Vagina (tissue), 2 donors: ENCODE data around the gene FCRLB. TPM values are rescaled to one million over a fixed set of nuclear protein-coding genes. Genes with fewer than 3 reads are reported as not detected.
A peak's percentile ranks its signal among the peaks of the same experiment; 100 is the strongest.

ENCODE experiments used
- DNase-seq, 2 donors: peaks; one replicate each; pipeline ENCODE4 v3.0.0-alpha.2; 2017; ENCODE audit errors: extremely low spot score in 2 of 2
- H3K27ac ChIP-seq: fragments of 200-600 bp; sonication (generic); one replicate; pipeline ENCODE4 v1.5.1; 2019
- H3K27me3 ChIP-seq: fragments of 200-600 bp; sonication (generic); one replicate; pipeline ENCODE4 v1.5.1; 2019
- H3K36me3 ChIP-seq, 2 donors: fragments of 200-600 bp; sonication (generic); one replicate each; pipeline ENCODE4 v1.5.1; 2017 to 2019
- H3K4me1 ChIP-seq: fragments of 200-600 bp; sonication (generic); one replicate; pipeline ENCODE4 v1.5.1; 2019
- H3K4me3 ChIP-seq, 2 donors: fragments of 200-600 bp; sonication (generic); 1 replicate in 1 of 2; 2 replicates in 1 of 2; pipeline ENCODE4 v1.5.1; 2016 to 2019
- H3K9me3 ChIP-seq: fragments of 200-600 bp; sonication (generic); one replicate; pipeline ENCODE4 v1.5.1; 2019
- POLR2A ChIP-seq, 2 donors: fragments of 450-650 bp; IDR thresholded peaks; one replicate each; pipeline ENCODE4 v1.6.1; 2017; ENCODE audit warnings: antibody characterized with exemption in 2 of 2, mild to moderate bottlenecking in 2 of 2, moderate library complexity in 2 of 2
- POLR2AphosphoS5 ChIP-seq, 2 donors: sonication (generic); formaldehyde crosslinking; IDR thresholded peaks; one replicate each; pipeline ENCODE4 v1.9.0; 2017; ENCODE audit warnings: antibody characterized with exemption in 2 of 2, mild to moderate bottlenecking in 2 of 2, low read depth in 1 of 2; ENCODE audit not compliant: insufficient read depth in 1 of 2
- intact Hi-C: fragments of 100-400 bp; cut with DNase I; formaldehyde crosslinking; loops from one replicate; pipeline ENCODE4 v1.15.1; 2023
- total RNA-seq: library from RNA; depleted of rRNA; stranded (reverse); fragments of >200 nt; gene quantifications from one replicate; pipeline ENCODE4 v1.2.3, GENCODE V29; 2016
- TF ChIP-seq, protein P1 (sequence below), 3 experiments: fragments of 450-650 bp in 2 of 3; fragments of 200-600 bp in 1 of 3; sonication (generic) in 1 of 3; IDR thresholded peaks; one replicate each; pipeline ENCODE4 v1.5.1; 2017 to 2019; ENCODE audit warnings: antibody characterized with exemption in 3 of 3, mild to moderate bottlenecking in 2 of 3, moderate library complexity in 2 of 3

The FCRLB gene
- total RNA-seq, 1 donor from 2014 or later: not detected

DNA sequence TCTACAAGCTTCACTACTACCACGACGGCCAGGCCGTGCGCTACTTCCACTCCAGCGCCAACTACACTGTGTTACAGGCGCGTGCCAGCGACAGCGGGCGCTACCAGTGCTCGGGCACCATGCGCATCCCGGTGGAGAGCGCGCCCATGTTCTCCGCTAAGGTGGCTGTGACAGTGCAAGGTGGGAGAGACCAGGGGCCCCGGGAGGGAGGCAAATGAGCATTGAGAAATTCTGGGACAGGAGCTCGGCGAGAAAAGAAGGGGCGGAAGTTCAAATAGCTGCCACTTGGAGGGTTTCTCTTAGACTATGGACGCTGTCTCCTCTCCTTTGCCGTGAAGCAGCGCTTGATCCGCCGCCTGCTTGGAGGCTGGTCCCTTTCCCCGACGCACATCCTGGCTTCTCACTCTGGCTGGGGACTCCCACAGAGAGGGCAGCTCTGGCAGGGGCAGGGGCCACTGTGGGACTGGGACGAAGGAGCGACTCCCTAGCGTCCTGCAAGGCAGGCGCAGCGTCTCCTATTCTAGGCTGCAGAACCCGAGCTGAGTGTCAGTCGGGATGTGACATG, 4.6 kb downstream of the FCRLB start:
- intact Hi-C loops: no loop called here
- TF ChIP-seq, protein P1, sequence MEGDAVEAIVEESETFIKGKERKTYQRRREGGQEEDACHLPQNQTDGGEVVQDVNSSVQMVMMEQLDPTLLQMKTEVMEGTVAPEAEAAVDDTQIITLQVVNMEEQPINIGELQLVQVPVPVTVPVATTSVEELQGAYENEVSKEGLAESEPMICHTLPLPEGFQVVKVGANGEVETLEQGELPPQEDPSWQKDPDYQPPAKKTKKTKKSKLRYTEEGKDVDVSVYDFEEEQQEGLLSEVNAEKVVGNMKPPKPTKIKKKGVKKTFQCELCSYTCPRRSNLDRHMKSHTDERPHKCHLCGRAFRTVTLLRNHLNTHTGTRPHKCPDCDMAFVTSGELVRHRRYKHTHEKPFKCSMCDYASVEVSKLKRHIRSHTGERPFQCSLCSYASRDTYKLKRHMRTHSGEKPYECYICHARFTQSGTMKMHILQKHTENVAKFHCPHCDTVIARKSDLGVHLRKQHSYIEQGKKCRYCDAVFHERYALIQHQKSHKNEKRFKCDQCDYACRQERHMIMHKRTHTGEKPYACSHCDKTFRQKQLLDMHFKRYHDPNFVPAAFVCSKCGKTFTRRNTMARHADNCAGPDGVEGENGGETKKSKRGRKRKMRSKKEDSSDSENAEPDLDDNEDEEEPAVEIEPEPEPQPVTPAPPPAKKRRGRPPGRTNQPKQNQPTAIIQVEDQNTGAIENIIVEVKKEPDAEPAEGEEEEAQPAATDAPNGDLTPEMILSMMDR (IDR thresholded peaks at IDR 0.05): peak in 1 of 3 experiments; percentile 48
- TF ChIP-seq POLR2A (IDR thresholded peaks at IDR 0.05) (no peak), POLR2AphosphoS5 (IDR thresholded peaks at IDR 0.05; ENCODE audit: insufficient read depth in 1 of 2, low read depth in 1 of 2) (peak in 1 of 2 donors; percentile 15)
- no peaks in the 10 kb centered on the region for H3K36me3 ChIP-seq
- H3K9me3 ChIP-seq: no peaks in the 10 kb centered on the region
- peak overlapping the region; percentile 94 for H3K27ac ChIP-seq
- DNase-seq: peak in 1 of 2 donors; percentile 89
- H3K4me1 ChIP-seq: peaks cover 15% of the 10 kb centered on the region
- no peaks in the 10 kb centered on the region for H3K27me3 ChIP-seq
- H3K4me3 ChIP-seq: peak overlapping the region; percentile 82

DNA sequence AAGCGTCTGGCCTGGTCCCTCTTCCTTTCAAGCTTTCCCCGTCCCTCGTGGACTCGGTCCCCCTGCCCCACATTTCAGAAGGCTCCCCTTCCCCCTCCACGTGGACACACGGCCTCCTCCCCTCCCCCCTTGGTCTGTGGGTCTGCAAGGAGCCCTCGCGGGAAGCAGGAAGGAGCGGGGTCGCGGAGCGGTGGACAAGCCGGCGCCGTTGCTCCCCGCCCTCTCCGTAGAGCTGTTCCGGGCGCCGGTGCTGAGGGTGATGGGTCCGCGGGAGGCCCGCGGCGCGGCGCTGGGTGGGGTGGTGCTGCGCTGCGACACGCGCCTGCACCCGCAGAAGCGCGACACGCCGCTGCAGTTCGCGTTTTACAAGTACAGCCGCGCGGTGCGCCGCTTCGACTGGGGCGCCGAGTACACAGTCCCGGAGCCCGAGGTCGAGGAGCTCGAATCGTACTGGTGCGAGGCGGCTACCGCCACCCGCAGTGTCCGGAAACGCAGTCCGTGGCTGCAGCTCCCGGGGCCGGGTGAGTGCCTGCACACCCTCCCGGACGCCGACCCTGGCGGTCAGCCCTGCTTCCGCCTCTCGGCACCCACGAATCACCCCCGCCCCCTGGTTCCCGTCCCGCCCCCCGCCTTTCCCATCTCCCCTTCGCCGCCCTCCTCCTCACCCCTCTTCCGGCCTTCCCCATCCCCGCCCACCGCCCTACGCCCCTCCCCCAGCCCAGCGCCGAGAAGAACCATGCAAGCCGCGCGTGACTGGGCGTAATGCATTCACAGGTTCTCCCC, 5.3 kb downstream of the FCRLB start:
- Histone ChIP-seq H3K36me3 (no peaks in the 10 kb centered on the region), H3K4me3 (peak overlapping the region; percentile 82), H3K4me1 (peaks cover 15% of the 10 kb centered on the region), H3K27me3 (no peaks in the 10 kb centered on the region), H3K27ac (peak overlapping the region; percentile 94), H3K9me3 (no peaks in the 10 kb centered on the region)
- intact Hi-C loops: no loop called here
- TF ChIP-seq POLR2A (IDR thresholded peaks at IDR 0.05) (peak in 1 of 2 donors; percentile 33), POLR2AphosphoS5 (IDR thresholded peaks at IDR 0.05; ENCODE audit: insufficient read depth in 1 of 2, low read depth in 1 of 2) (peak in 1 of 2 donors; percentile 75)
- TF ChIP-seq, protein P1 (IDR thresholded peaks at IDR 0.05): no peak
- peak in 1 of 2 donors; percentile 94 for DNase-seq

DNA sequence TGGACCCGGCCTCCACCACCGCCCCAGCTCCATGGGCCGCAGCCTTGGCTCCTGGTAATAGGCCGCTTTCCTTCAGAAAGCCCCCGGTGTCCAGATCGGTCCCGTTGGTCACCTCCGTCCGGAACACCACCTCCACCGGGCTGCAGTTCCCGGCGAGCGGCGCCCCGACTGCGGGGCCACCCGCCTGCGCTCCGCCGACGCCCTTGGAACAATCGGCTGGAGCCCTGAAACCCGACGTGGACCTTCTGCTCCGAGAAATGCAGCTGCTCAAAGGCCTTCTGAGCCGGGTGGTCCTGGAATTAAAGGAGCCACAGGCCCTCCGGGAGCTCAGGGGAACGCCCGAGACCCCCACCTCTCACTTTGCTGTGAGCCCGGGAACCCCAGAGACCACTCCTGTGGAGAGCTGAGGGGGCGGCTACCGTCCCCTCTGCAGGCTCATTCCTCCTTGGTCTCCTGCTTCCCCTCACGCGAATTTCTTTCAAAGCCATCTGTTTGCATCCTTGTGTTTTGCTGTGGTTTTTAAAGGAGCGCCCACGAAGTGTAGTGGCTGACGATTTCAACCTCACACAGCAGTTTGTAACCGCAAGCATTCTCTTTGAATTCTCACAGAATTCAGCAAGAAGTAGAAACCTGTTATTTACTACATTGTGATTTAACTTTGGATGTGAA, 6.0 kb downstream of the FCRLB start:
- no peak for DNase-seq
- TF ChIP-seq POLR2AphosphoS5 (IDR thresholded peaks at IDR 0.05; ENCODE audit: insufficient read depth in 1 of 2, low read depth in 1 of 2) (peak in 1 of 2 donors; percentile 72), POLR2A (IDR thresholded peaks at IDR 0.05) (peak in 1 of 2 donors; percentile 32)
- TF ChIP-seq, protein P1 (IDR thresholded peaks at IDR 0.05): no peak
- peak overlapping the region; percentile 82 for H3K4me3 ChIP-seq
- intact Hi-C loops: no loop called here
- peaks cover 15% of the 10 kb centered on the region for H3K4me1 ChIP-seq
- H3K27ac ChIP-seq: peak overlapping the region; percentile 94
- H3K9me3 ChIP-seq: no peaks in the 10 kb centered on the region
- no peaks in the 10 kb centered on the region for H3K27me3 ChIP-seq
- no peaks in the 10 kb centered on the region for H3K36me3 ChIP-seq

DNA sequence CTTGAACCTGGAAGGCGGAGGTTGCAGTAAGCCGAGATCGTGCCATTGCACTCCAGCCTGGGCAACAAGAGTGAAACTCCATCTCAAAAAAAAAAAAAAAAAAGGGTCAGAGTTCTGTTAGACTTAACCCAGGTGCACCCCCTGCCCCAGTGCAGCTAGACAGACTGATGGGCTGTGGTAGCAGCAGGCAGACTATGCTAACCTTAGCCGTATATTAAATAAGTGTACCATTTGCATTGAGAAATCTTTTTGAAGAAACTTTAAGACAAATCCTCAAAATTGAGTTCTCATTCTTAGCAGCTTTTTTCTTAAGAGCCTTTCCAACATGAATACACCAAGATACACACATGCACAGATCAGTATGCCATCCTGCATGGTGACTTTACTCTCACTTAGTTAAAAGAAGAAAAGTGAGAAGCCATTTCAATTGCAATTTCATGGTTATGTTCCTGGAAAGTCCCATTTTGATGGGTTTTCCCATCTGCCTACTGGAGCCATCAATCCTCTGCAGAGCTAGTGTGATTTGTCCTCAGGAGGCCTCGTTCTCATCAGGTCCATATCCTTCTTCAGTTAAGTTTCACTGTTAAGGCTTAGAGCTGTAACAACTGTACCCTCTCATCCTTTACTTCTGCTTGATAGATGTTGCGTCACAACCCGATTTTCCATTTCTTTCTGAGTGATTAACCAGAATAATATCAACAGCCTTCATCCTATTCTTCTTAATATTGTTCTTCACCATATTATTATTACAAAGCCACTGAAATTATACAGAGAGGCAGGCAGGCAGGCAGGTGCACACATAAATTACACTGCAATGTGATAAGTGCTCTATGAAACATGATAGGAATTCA, 7.3 kb downstream of the FCRLB start:
- DNase-seq: no peak
- H3K27ac ChIP-seq: no peak overlapping the region
- no peaks in the 10 kb centered on the region for H3K36me3 ChIP-seq
- TF ChIP-seq POLR2AphosphoS5 (IDR thresholded peaks at IDR 0.05; ENCODE audit: insufficient read depth in 1 of 2, low read depth in 1 of 2) (no peak), POLR2A (IDR thresholded peaks at IDR 0.05) (no peak)
- TF ChIP-seq, protein P1 (IDR thresholded peaks at IDR 0.05): no peak
- H3K27me3 ChIP-seq: no peaks in the 10 kb centered on the region
- intact Hi-C loops: no loop called here
- H3K4me3 ChIP-seq: no peak overlapping the region
- no peaks in the 10 kb centered on the region for H3K9me3 ChIP-seq
- peaks cover 15% of the 10 kb centered on the region for H3K4me1 ChIP-seq
